Neural cell (in vitro differentiated cells): Measurements from ENCODE around the gene TXNDC11. TPM values are rescaled to one million over a fixed set of nuclear protein-coding genes. Genes with fewer than 3 reads are reported as not detected.

Experiments
- H2AFZ ChIP-seq: fragments of 200-600, 300-800 bp; sonication (generic), shearing (Covaris generic); 2 replicates; pipeline ENCODE4 v1.6.0; 2014; ENCODE audit warnings: low read depth, mild to moderate bottlenecking, antibody characterized with exemption, low read length, moderate library complexity
- H3F3A ChIP-seq: fragments of 200-600 bp; shearing (Covaris generic); 2 replicates; pipeline ENCODE4 v1.6.1; 2016; ENCODE audit warnings: mild to moderate bottlenecking, moderate library complexity, mixed read lengths, antibody characterized with exemption, low read length; ENCODE audit not compliant: insufficient read depth, poor library complexity, severe bottlenecking
- H3K27ac ChIP-seq: fragments of 200-600, 300-800 bp; sonication (generic), shearing (Covaris generic); 2 replicates; pipeline ENCODE4 v1.5.1; 2014; ENCODE audit warnings: mild to moderate bottlenecking, low read length, moderate library complexity
- H3K27me3 ChIP-seq: fragments of 300-800, 200-600 bp; sonication (generic), shearing (Covaris generic); 2 replicates; pipeline ENCODE4 v1.6.0; 2014; ENCODE audit warnings: mild to moderate bottlenecking, low read depth, low read length, moderate library complexity; ENCODE audit not compliant: insufficient read depth
- H3K36me3 ChIP-seq: fragments of 300-800, 200-600 bp; sonication (generic), shearing (Covaris generic); 2 replicates; pipeline ENCODE4 v1.5.1; 2014; ENCODE audit warnings: mild to moderate bottlenecking, antibody characterized with exemption, low read length, moderate library complexity; ENCODE audit not compliant: insufficient read depth
- H3K4me2 ChIP-seq: fragments of 300-800, 200-600 bp; sonication (generic), shearing (Covaris generic); 2 replicates; pipeline ENCODE4 v1.6.0; 2014; ENCODE audit warnings: mild to moderate bottlenecking, low read length
- H3K4me3 ChIP-seq: fragments of 300-800, 200-600 bp; sonication (generic), shearing (Covaris generic); 2 replicates; pipeline ENCODE4 v1.5.1; 2014; ENCODE audit warnings: mild to moderate bottlenecking, low read length, moderate library complexity
- H3K79me2 ChIP-seq: fragments of 200-600 bp; shearing (Covaris generic); replicated peaks from 2 replicates; pipeline ENCODE4 v1.6.0; 2014; ENCODE audit warnings: mild to moderate bottlenecking, low read length, moderate library complexity; ENCODE audit not compliant: insufficient read depth
- H3K9ac ChIP-seq: fragments of 300-800, 200-600 bp; sonication (generic), shearing (Covaris generic); 2 replicates; pipeline ENCODE4 v1.6.1; 2016; ENCODE audit warnings: mild to moderate bottlenecking, low read length, mixed read lengths
- H3K9me2 ChIP-seq: fragments of 200-600 bp; shearing (Covaris generic); 2 replicates; pipeline ENCODE4 v1.6.1; 2016; ENCODE audit warnings: mild to moderate bottlenecking, low read length, mixed read lengths; ENCODE audit not compliant: insufficient read depth
- H3K9me3 ChIP-seq: fragments of 200-600, 300-800 bp; sonication (generic), shearing (Covaris generic); 2 replicates; pipeline ENCODE4 v1.6.1; 2016; ENCODE audit warnings: mild to moderate bottlenecking, mixed run types, low read length, moderate library complexity, mixed read lengths
- H4K20me1 ChIP-seq: fragments of 200-600 bp; shearing (Covaris generic); 2 replicates; pipeline ENCODE4 v1.6.1; 2016; ENCODE audit warnings: mild to moderate bottlenecking, mixed run types; ENCODE audit not compliant: insufficient read depth
- EP300 ChIP-seq: fragments of 450-650 bp; conservative IDR thresholded peaks from 2 replicates; pipeline ENCODE4 v1.6.1; 2014; ENCODE audit warnings: antibody characterized with exemption, mild to moderate bottlenecking, moderate library complexity; ENCODE audit not compliant: poor library complexity, severe bottlenecking
- EZH2 ChIP-seq: fragments of 200-600, 300-800 bp; shearing (Covaris generic), sonication (generic); IDR thresholded peaks from 2 replicates; pipeline ENCODE4 v1.6.1; 2014; ENCODE audit warnings: antibody characterized with exemption, low read length, borderline replicate concordance, mild to moderate bottlenecking; ENCODE audit not compliant: insufficient read depth, poor library complexity, severe bottlenecking
- MXI1 ChIP-seq: fragments of 450-650 bp; conservative IDR thresholded peaks from 2 replicates; pipeline ENCODE4 v1.6.1; 2014; ENCODE audit warnings: antibody characterized with exemption, mild to moderate bottlenecking; ENCODE audit not compliant: poor library complexity, severe bottlenecking
- POLR2AphosphoS5 ChIP-seq: IDR thresholded peaks from 2 replicates; pipeline ENCODE4 v1.6.1; 2012
- RAD21 ChIP-seq: fragments of 450-650 bp; conservative IDR thresholded peaks from 2 replicates; pipeline ENCODE4 v1.6.1; 2014; ENCODE audit warnings: antibody characterized with exemption, mild to moderate bottlenecking, moderate library complexity
- REST ChIP-seq: IDR thresholded peaks from 2 replicates; pipeline ENCODE4 v1.6.1; 2012; ENCODE audit warnings: borderline replicate concordance
- SMC3 ChIP-seq: fragments of 450-650 bp; conservative IDR thresholded peaks from 2 replicates; pipeline ENCODE4 v1.6.1; 2014; ENCODE audit warnings: antibody characterized with exemption, mild to moderate bottlenecking, moderate library complexity; ENCODE audit not compliant: poor library complexity
- TAF1 ChIP-seq: IDR thresholded peaks from 2 replicates; pipeline ENCODE4 v1.6.1; 2012; ENCODE audit warnings: low read depth
- polyA plus RNA-seq: library from polyadenylated mRNA; depleted of rRNA; stranded (reverse); fragments of >200 nt; gene quantifications from 2 replicates; pipeline ENCODE4 v1.2.3, GENCODE V29; 2014
- TF ChIP-seq, protein P1 (sequence below): fragments of 450-650 bp; IDR thresholded peaks from 2 replicates; pipeline ENCODE4 v1.5.1; 2014; ENCODE audit warnings: antibody characterized with exemption, mild to moderate bottlenecking, moderate library complexity; ENCODE audit not compliant: poor library complexity, severe bottlenecking

The TXNDC11 gene
- polyA plus RNA-seq, 1 donor from 2014 or later: 10.9 TPM

GRCh38 chr16:11681976-11682654 lies 60.5 kb downstream of the TXNDC11 start:
- no peak overlapping the region for H3K27ac ChIP-seq
- TF ChIP-seq SMC3 (no peak), POLR2AphosphoS5 (no peak), TAF1 (no peak), REST (no peak), MXI1 (no peak), RAD21 (no peak), EZH2 (no peak), EP300 (no peak)
- TF ChIP-seq, protein P1, sequence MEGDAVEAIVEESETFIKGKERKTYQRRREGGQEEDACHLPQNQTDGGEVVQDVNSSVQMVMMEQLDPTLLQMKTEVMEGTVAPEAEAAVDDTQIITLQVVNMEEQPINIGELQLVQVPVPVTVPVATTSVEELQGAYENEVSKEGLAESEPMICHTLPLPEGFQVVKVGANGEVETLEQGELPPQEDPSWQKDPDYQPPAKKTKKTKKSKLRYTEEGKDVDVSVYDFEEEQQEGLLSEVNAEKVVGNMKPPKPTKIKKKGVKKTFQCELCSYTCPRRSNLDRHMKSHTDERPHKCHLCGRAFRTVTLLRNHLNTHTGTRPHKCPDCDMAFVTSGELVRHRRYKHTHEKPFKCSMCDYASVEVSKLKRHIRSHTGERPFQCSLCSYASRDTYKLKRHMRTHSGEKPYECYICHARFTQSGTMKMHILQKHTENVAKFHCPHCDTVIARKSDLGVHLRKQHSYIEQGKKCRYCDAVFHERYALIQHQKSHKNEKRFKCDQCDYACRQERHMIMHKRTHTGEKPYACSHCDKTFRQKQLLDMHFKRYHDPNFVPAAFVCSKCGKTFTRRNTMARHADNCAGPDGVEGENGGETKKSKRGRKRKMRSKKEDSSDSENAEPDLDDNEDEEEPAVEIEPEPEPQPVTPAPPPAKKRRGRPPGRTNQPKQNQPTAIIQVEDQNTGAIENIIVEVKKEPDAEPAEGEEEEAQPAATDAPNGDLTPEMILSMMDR: no peak
- no peaks in the 10 kb centered on the region for H3K9me2 ChIP-seq
- no peak overlapping the region for H2AFZ ChIP-seq
- peaks cover 15% of the 10 kb centered on the region for H4K20me1 ChIP-seq
- H3K4me2 ChIP-seq: no peak overlapping the region
- H3K79me2 ChIP-seq: no peaks in the 10 kb centered on the region
- H3K36me3 ChIP-seq: no peaks in the 10 kb centered on the region
- no peak overlapping the region for H3K9ac ChIP-seq
- H3F3A ChIP-seq: no peaks in the 10 kb centered on the region
- no peak overlapping the region for H3K4me3 ChIP-seq
- no peaks in the 10 kb centered on the region for H3K27me3 ChIP-seq
- H3K9me3 ChIP-seq: no peaks in the 10 kb centered on the region

GRCh38 chr16:11681556-11681955 lies 61.1 kb downstream of the TXNDC11 start:
- H3K9ac ChIP-seq: no peak overlapping the region
- H3K79me2 ChIP-seq: no peaks in the 10 kb centered on the region
- peaks cover 17% of the 10 kb centered on the region for H4K20me1 ChIP-seq
- no peak for TF ChIP-seq SMC3
- TF ChIP-seq POLR2AphosphoS5: no peak
- no peak for TF ChIP-seq EP300
- no peak for TF ChIP-seq RAD21
- H3K27me3 ChIP-seq: no peaks in the 10 kb centered on the region
- no peaks in the 10 kb centered on the region for H3K9me3 ChIP-seq
- no peak overlapping the region for H3K27ac ChIP-seq
- H3K9me2 ChIP-seq: no peaks in the 10 kb centered on the region
- no peaks in the 10 kb centered on the region for H3K36me3 ChIP-seq
- no peak overlapping the region for H3K4me3 ChIP-seq
- no peak overlapping the region for H3K4me2 ChIP-seq
- H3F3A ChIP-seq: no peaks in the 10 kb centered on the region
- no peak overlapping the region for H2AFZ ChIP-seq
